Purkinje cell (primary cell): ENCODE data around the gene GALT. TPM values are rescaled to one million over a fixed set of nuclear protein-coding genes. Genes with fewer than 3 reads are reported as not detected.

Experiments
- polyA plus RNA-seq: library from polyadenylated mRNA; unstranded; fragments of >200 nt; fragmentation: Nextera tagmentation; gene quantifications from 2 replicates; pipeline ENCODE4 v1.2.1, GENCODE V29; 2014

GALT gene
- 23.9 and 40.7 TPM in 2 replicates for polyA plus RNA-seq

GRCh38 chr9:34646211-34647083 is at the start of gene GALT:
Gene GALT (plus strand): TSS chr9:34646675. CDS start chr9:34646705, 30 bp downstream.

GRCh38 chr9:34611811-34612787 is 34.4 kb upstream of the GALT start, which contains the start of gene RPP25L:
Gene RPP25L (minus strand): TSS chr9:34612097. CDS start chr9:34611296, 801 bp downstream.

GRCh38 chr9:34620061-34620994 is 26.1 kb upstream of the GALT start, which contains the start of gene DCTN3:
Gene DCTN3 (minus strand): TSS chr9:34620495. CDS start chr9:34620464, 31 bp downstream.

DNA sequence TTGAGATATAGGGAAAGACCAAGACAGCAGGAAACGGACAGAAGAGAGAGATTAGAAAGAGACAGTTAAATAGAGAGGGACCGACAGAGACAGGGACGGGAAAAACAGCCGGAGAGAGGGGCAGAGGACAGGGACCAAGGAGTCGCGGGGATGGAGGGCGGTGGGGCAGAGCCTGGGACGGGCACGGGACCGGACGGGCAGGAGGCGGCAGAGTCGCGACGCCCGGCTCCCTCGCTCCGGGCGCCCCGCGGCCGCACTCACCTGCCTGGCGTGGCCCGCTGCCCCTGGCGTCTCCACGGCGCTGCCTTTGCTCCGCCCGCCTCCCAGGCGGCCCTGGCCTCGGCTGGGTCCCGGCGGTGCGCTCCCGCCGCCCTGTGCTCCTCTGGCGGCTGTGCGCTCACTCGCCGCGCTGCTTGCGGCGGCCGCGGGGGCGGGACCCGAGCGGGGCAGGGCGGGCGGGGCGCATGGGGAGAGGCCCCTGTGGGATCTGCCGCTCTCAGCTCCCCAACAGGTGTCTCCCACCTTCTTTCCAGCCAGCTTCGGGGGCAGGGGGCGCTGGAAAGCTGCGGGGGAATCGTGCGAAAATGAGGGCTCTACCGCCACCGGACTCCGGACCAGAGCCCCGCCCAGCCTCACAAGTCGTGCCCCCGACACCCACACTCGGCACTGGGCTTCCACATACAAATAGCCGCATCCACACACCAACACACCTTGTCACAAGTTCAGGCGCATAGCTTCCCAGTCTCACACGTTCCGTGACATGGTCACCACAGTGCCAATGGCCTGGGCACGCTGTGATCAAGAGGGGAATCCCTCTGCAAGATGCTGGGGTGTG is 17.6 kb upstream of the GALT start, which contains the start of gene ARID3C:
Gene ARID3C, minus strand, starts transcription at position 411 of the 835 bp plus-strand sequence. CDS start 1,052 bp downstream, outside the sequence.

GRCh38 chr9:34637356-34638137 is 8.9 kb upstream of the GALT start, which contains the start of gene SIGMAR1:
Gene SIGMAR1 (minus strand): TSS chr9:34637787. CDS start chr9:34637697, 90 bp downstream.

DNA sequence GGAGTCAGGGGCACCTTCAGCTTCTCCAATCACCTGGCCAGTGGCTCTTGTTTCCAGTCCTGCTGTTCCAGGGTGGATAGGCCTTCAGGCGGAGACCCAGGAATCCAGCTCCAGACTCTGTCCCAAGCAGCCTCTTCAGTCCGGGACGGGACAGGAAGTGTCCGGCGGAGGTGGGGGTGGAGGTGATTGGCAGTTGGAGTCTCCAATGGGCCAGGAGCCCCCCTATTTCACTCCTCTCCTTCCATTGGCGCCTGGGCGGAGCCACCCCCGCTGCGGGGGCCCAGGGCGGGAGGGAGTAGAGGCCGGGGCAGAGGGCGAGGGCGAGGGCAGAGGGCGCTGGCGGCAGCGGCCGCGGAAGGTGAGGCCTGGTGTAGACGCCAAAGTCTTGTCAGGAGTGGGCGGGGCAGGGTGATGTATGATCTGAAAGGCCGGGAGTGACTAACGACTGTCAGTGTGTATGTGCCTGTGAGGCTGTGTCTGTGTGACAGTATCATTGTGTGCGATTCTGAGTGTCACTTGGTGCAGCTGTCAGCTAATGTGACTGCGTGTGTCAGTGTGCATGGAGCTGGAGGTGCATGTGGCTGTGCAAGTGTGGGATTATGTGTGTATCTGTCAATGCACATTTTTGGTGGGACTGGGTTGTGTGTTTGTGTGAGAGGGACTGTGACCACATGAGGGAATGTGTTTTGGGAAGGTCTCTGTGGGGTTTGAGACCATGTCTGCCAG is 5.6 kb downstream of the GALT start, which contains the start of gene IL11RA:
Gene IL11RA, plus strand, starts transcription at position 310 of the 726 bp plus-strand sequence. CDS start 3,033 bp downstream, outside the sequence.

DNA sequence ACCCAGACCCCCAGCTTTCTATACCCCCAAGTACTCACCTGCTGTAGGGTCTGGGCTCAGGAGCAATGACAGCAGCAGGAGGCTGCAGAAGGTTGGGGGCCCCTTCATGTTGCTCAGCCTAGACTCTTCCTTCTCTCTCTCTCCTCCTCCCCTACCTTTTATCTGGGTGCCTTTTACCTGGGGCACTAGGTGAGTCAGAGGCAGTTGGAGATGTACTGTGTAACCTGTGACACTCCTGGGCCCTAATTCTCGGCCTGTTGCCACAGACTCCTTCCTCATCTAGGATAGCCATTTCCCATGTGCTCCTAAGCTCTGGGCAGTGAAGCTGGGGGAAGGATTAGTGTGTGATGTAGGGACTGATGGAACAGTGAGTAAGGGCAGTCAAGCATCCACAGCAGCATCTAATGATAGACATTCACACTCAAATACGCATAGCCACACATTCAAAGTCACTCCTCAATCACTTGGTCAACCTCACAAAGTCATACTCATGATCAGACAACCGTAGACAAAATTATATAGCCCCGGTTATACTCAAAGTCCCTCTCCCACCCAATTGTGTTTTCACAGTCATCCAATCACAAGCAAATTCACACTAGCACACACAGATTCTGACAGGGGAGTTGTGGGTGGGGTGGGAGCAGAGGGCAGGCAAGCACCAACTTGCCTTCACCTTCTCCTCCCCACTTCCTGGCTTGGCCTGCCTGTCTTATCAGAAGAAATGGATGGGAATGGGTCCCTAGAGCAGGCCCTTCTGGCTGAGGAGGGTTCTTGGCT is 16.2 kb downstream of the GALT start, which contains the start of gene CCL27:
Gene CCL27, minus strand, starts transcription at position 132 of the 777 bp plus-strand sequence. Its CDS starts 24 bp downstream, at position 108.

GRCh38 chr9:34690983-34691935 is 44.8 kb downstream of the GALT start, which contains the start of gene CCL19:
Gene CCL19 (minus strand): TSS chr9:34691276. CDS start chr9:34691139, 137 bp downstream.

Other genes starting within 250 kb of the GALT start
- 9.8 and 13.3 TPM in 2 replicates for gene FAM219A, start 188.1 kb upstream of the GALT start, polyA plus RNA-seq
- gene DNAI1, start 187.9 kb upstream of the GALT start, polyA plus RNA-seq, result 2.1 TPM in 1 of 2 replicates, not detected in the other
- gene ENHO, start 123.7 kb upstream of the GALT start, polyA plus RNA-seq, result 6.1 and 15.2 TPM in 2 replicates
- gene CNTFR, start 57.0 kb upstream of the GALT start, polyA plus RNA-seq, result 0.66 and 3.7 TPM in 2 replicates
- 22.5 and 39.7 TPM in 2 replicates for gene RPP25L, start 34.6 kb upstream of the GALT start, polyA plus RNA-seq
- 153 and 180 TPM in 2 replicates for gene DCTN3, start 26.2 kb upstream of the GALT start, polyA plus RNA-seq
- gene ARID3C, start 17.6 kb upstream of the GALT start, polyA plus RNA-seq, result not detected in 2 replicates
- gene SIGMAR1, start 8.9 kb upstream of the GALT start, polyA plus RNA-seq, result 16.3 and 28.8 TPM in 2 replicates
- 0.43 and 2.5 TPM in 2 replicates for gene IL11RA, start 5.5 kb downstream of the GALT start, polyA plus RNA-seq
- gene CCL27, start 16.0 kb downstream of the GALT start, polyA plus RNA-seq, result 0.66 TPM in 1 of 2 replicates, not detected in the other
- not detected in 2 replicates for gene CCL19, start 44.6 kb downstream of the GALT start, polyA plus RNA-seq
- not detected in 2 replicates for gene CCL21, start 63.5 kb downstream of the GALT start, polyA plus RNA-seq